GM12878 (cell line): ENCODE data around the gene SHLD1.

ENCODE experiments used
- POLR2AphosphoS2 ChIP-seq: IDR thresholded peaks from 2 replicates; pipeline ENCODE4 v1.6.1; 2011; ENCODE audit warnings: low read depth, mild to moderate bottlenecking, low read length, improper control_type of control experiment, moderate library complexity
- PRDM15 ChIP-seq: fragments of 450-650 bp; formaldehyde crosslinking; IDR thresholded peaks from 2 replicates; pipeline ENCODE4 v1.4.0; 2020; ENCODE audit warnings: mild to moderate bottlenecking, moderate library complexity

GRCh38 chr20:5751856-5752255, 1.7 kb downstream of the SHLD1 start:
- TF ChIP-seq POLR2AphosphoS2 (no peak), PRDM15 (CRISPR knock-in tag) (no peak)
